Endothelial cell of umbilical vein (primary cell): Measurements from ENCODE around the gene ASCL1. TPM values are rescaled to one million over a fixed set of nuclear protein-coding genes. Genes with fewer than 3 reads are reported as not detected.

Experiments used
- BruUV-seq: library from RNA; stranded (reverse); fragments of 400-500 nt; replicated peaks from 2 replicates; lab custom pipeline; 2021; lab: Mats Ljungman, UMichigan
- CTCF ChIA-PET: fragments of 300-600, 350-600 bp; sonication (Branson Sonifier 250); formaldehyde crosslinking; loops from one replicate; lab custom pipeline; 2021; ENCODE audit warnings: antibody characterized with exemption, inconsistent platforms; lab: Charles Lee
- POLR2A ChIA-PET: fragments of 300-600, 350-600 bp; sonication (Branson Sonifier 250); formaldehyde crosslinking; loops from one replicate; lab custom pipeline; 2021; ENCODE audit warnings: antibody characterized with exemption, inconsistent platforms; lab: Charles Lee
- DNase-seq: peaks from one replicate; pipeline ENCODE4 v3.0.0-alpha.2; 2011; ENCODE audit warnings: low read depth, low spot score
- FAIRE-seq: peaks from 2 replicates; lab custom pipeline; 2011; peaks lifted over from hg19 to GRCh38; lab: Jason Lieb, UNC
- H2AFZ ChIP-seq: 2 replicates; pipeline ENCODE4 v1.6.0; 2012; ENCODE audit warnings: low read depth, low read length, control low read depth, inconsistent platforms
- H3K27ac ChIP-seq: 2 replicates; pipeline ENCODE4 v1.5.1; 2011; ENCODE audit warnings: low read depth, mild to moderate bottlenecking, control low read depth, low read length, moderate library complexity; ENCODE audit not compliant: insufficient read depth
- H3K27me3 ChIP-seq, 2 experiments: 2 replicates each; pipeline versions ENCODE4 v1.6.0 to v1.6.1; 2011; ENCODE audit warnings: low read length in 2 of 2, mixed read lengths in 1 of 2; ENCODE audit not compliant: control insufficient read depth in 2 of 2, insufficient read depth in 2 of 2
- H3K36me3 ChIP-seq, 2 experiments: 2 replicates in 1 of 2; 3 replicates in 1 of 2; pipeline ENCODE4 v1.5.1; 2011; ENCODE audit warnings: low read length in 2 of 2, mild to moderate bottlenecking in 1 of 2, moderate library complexity in 1 of 2; ENCODE audit not compliant: control insufficient read depth in 2 of 2, insufficient read depth in 2 of 2; ENCODE audit errors: extremely low read depth in 1 of 2
- H3K4me1 ChIP-seq: 3 replicates; pipeline ENCODE4 v1.5.1; 2011; ENCODE audit warnings: mild to moderate bottlenecking, low read length; ENCODE audit not compliant: control insufficient read depth, insufficient read depth; ENCODE audit errors: extremely low read depth
- H3K4me2 ChIP-seq: 2 replicates; pipeline ENCODE4 v1.6.1; 2011; ENCODE audit warnings: low read length, control low read depth, mixed read lengths; ENCODE audit not compliant: insufficient read depth
- H3K4me3 ChIP-seq, 3 experiments: fragments of 200-600 bp in 1 of 3; sonication (generic), shearing (Covaris generic) in 1 of 3; replicated peaks in 1 of 3; 2 replicates each; pipeline ENCODE4 v1.5.1; 2011 to 2016; ENCODE audit warnings: control low read depth in 3 of 3, low read length in 3 of 3, mild to moderate bottlenecking in 2 of 3, inconsistent platforms in 1 of 3, low read depth in 1 of 3, moderate library complexity in 1 of 3; ENCODE audit not compliant: insufficient read depth in 1 of 3
- H3K79me2 ChIP-seq: 2 replicates; pipeline ENCODE4 v1.6.0; 2012; ENCODE audit warnings: low read length, inconsistent platforms; ENCODE audit not compliant: control insufficient read depth, insufficient read depth
- H3K9ac ChIP-seq: replicated peaks from 2 replicates; pipeline ENCODE3; 2011; ENCODE audit warnings: low read length, control low read depth; ENCODE audit not compliant: insufficient read depth; ENCODE audit errors: extremely low read depth
- H3K9me1 ChIP-seq: replicated peaks from 3 replicates; pipeline ENCODE4 v1.6.0; 2011; ENCODE audit warnings: mild to moderate bottlenecking, low read length; ENCODE audit not compliant: control insufficient read depth, insufficient read depth; ENCODE audit errors: extremely low read depth
- H3K9me3 ChIP-seq: replicated peaks from 2 replicates; pipeline ENCODE4 v1.5.1; 2012; ENCODE audit warnings: low read length, inconsistent platforms; ENCODE audit not compliant: control insufficient read depth, insufficient read depth
- H4K20me1 ChIP-seq: replicated peaks from 2 replicates; pipeline ENCODE3; 2011; ENCODE audit warnings: mild to moderate bottlenecking, low read length; ENCODE audit not compliant: control insufficient read depth, insufficient read depth; ENCODE audit errors: extremely low read depth
- EZH2 ChIP-seq: IDR thresholded peaks from 2 replicates; pipeline ENCODE4 v1.6.1; 2012; ENCODE audit warnings: borderline replicate concordance, low read depth, mild to moderate bottlenecking, moderate library complexity, low read length, inconsistent platforms; ENCODE audit not compliant: severe bottlenecking
- FOS ChIP-seq: IDR thresholded peaks from 2 replicates; pipeline ENCODE4 v1.6.1; 2011; ENCODE audit warnings: mild to moderate bottlenecking, low read length, moderate library complexity, borderline replicate concordance; ENCODE audit not compliant: insufficient read depth
- GATA2 ChIP-seq: IDR thresholded peaks from 2 replicates; pipeline ENCODE4 v1.7.0; 2011; ENCODE audit warnings: low read depth, mild to moderate bottlenecking, moderate library complexity, mixed read lengths, low read length; ENCODE audit not compliant: insufficient read length, insufficient read depth
- JUN ChIP-seq: IDR thresholded peaks from 2 replicates; pipeline ENCODE4 v1.6.1; 2011; ENCODE audit warnings: borderline replicate concordance, low read depth; ENCODE audit not compliant: insufficient read length, insufficient read depth
- MAX ChIP-seq: IDR thresholded peaks from 2 replicates; pipeline ENCODE4 v1.6.1; 2011; ENCODE audit not compliant: insufficient read depth, insufficient read length
- MYC ChIP-seq: IDR thresholded peaks from one replicate; pipeline ENCODE4 v1.6.1; 2011; ENCODE audit warnings: mild to moderate bottlenecking, low read depth, low read length
- POLR2A ChIP-seq: IDR thresholded peaks from 2 replicates; pipeline ENCODE4 v1.6.1; 2012; ENCODE audit warnings: low read depth, mild to moderate bottlenecking, control low read depth, low read length
- POLR2AphosphoS5 ChIP-seq: IDR thresholded peaks from 2 replicates; pipeline ENCODE4 v1.6.1; 2012; ENCODE audit warnings: low read depth, mild to moderate bottlenecking, control low read depth, low read length, moderate library complexity; ENCODE audit not compliant: insufficient read depth
- dilution Hi-C: fragments of 300-500 bp; cut with MboI; formaldehyde crosslinking; loops from one replicate; pipeline ENCODE4 v1.15.0; 2019; ENCODE audit warnings: low sequenced_read_pairs; ENCODE audit not compliant: extremely low pct_ligation_motif_present
- intact Hi-C: fragments of 100-400 bp; cut with micrococcal nuclease; formaldehyde crosslinking; loops from one replicate; pipeline ENCODE4 v1.10.0; 2022
- polyA plus RNA-seq, 4 experiments: library from polyadenylated mRNA; depleted of rRNA in 3 of 4; stranded (reverse) in 3 of 4; unstranded in 1 of 4; fragments of >200 nt; gene quantifications; 2 replicates each; pipeline versions ENCODE4 v1.2.1 to v1.2.3, GENCODE V29; 2011 to 2012; ENCODE audit warnings: missing spikeins in 1 of 4
- total RNA-seq: library from RNA; stranded (reverse); gene quantifications from 2 replicates; pipeline ENCODE4 v1.2.3, GENCODE V29; 2021

ASCL1 gene
- total and polyA plus RNA-seq, 2 donors (not counting 3 experiments of a cell fraction or from before 2014, with no cell fraction given): not detected

- POLR2A ChIA-PET: no interaction called here
These were observed 4.3 kb upstream of the ASCL1 start for GRCh38 chr12:102953221-102953620.

GRCh38 chr12:102954134-102954533 is 3.3 kb upstream of the ASCL1 start:
- no TSS peak for BruUV-seq

More at GRCh38 chr12:102953221-102953620, 4.3 kb upstream of the ASCL1 start:
- no peak overlapping the region for H2AFZ ChIP-seq
- H4K20me1 ChIP-seq: no peaks in the 10 kb centered on the region
- TF ChIP-seq GATA2 (no peak), FOS (no peak), MYC (no peak), POLR2AphosphoS5 (no peak), EZH2 (no peak), MAX (no peak), POLR2A (no peak)
- DNase-seq (no peak), FAIRE-seq (no peak)
- CTCF ChIA-PET: no interaction called here
- dilution Hi-C loops: no loop called here
- peaks cover 34 to 51% of the 10 kb centered on the region in 2 experiments for H3K27me3 ChIP-seq
- no peaks in the 10 kb centered on the region for H3K9me3 ChIP-seq
- peaks cover 4% of the 10 kb centered on the region for H3K4me1 ChIP-seq
- no peaks in the 10 kb centered on the region for H3K79me2 ChIP-seq
- H3K9me1 ChIP-seq: no peaks in the 10 kb centered on the region
- no peak overlapping the region for H3K9ac ChIP-seq
- BruUV-seq: no TSS peak
- H3K36me3 ChIP-seq: no peaks in the 10 kb centered on the region
- no peak overlapping the region for H3K27ac ChIP-seq
- no peak overlapping the region for H3K4me3 ChIP-seq
- intact Hi-C loops: no loop called here
- no peak overlapping the region for H3K4me2 ChIP-seq

More at GRCh38 chr12:102954134-102954533, 3.3 kb upstream of the ASCL1 start:
- peaks cover 4% of the 10 kb centered on the region for H3K4me1 ChIP-seq
- no peaks in the 10 kb centered on the region for H3K36me3 ChIP-seq
- H3K4me3 ChIP-seq: no peak overlapping the region
- no peak overlapping the region for H3K27ac ChIP-seq
- H3K9me1 ChIP-seq: no peaks in the 10 kb centered on the region
- H4K20me1 ChIP-seq: no peaks in the 10 kb centered on the region
- H3K79me2 ChIP-seq: no peaks in the 10 kb centered on the region
- TF ChIP-seq JUN (no peak), POLR2AphosphoS5 (no peak), MYC (no peak), GATA2 (no peak)
- H3K27me3 ChIP-seq: peaks cover 41 to 60% of the 10 kb centered on the region in 2 experiments
- intact Hi-C loops (no loop called here), dilution Hi-C loops (no loop called here)
- no peak overlapping the region for H3K4me2 ChIP-seq
- H3K9ac ChIP-seq: no peak overlapping the region
- DNase-seq (no peak), FAIRE-seq (no peak)
- H2AFZ ChIP-seq: no peak overlapping the region
- H3K9me3 ChIP-seq: no peaks in the 10 kb centered on the region
- ChIA-PET CTCF (no interaction called here), POLR2A (no interaction called here)
